Keratinocyte (primary cell): ENCODE data around the gene RAB12. TPM values are rescaled to one million over a fixed set of nuclear protein-coding genes. Genes with fewer than 3 reads are reported as not detected.

Experiments
- DNase-seq: peaks from one replicate; pipeline ENCODE4 v3.0.0-alpha.2; 2011; ENCODE audit warnings: low read depth, missing footprints, low spot score
- FAIRE-seq: peaks from 2 replicates; lab custom pipeline; 2011; peaks lifted over from hg19 to GRCh38; lab: Jason Lieb, UNC
- H2AFZ ChIP-seq: 2 replicates; pipeline ENCODE4 v1.6.0; 2012; ENCODE audit warnings: low read length, control low read depth, inconsistent platforms; ENCODE audit not compliant: control insufficient read depth
- H3K27ac ChIP-seq: 2 replicates; pipeline ENCODE4 v1.5.1; 2011; ENCODE audit warnings: low read length; ENCODE audit not compliant: control insufficient read depth, insufficient read depth
- H3K27me3 ChIP-seq: 3 replicates; pipeline ENCODE4 v1.6.0; 2011; ENCODE audit warnings: low read length; ENCODE audit not compliant: control insufficient read depth, insufficient read depth; ENCODE audit errors: extremely low read depth
- H3K36me3 ChIP-seq, 2 experiments: 2 replicates in 1 of 2; 3 replicates in 1 of 2; pipeline ENCODE4 v1.5.1; 2011; ENCODE audit warnings: low read length in 2 of 2, mild to moderate bottlenecking in 1 of 2; ENCODE audit not compliant: control insufficient read depth in 2 of 2, insufficient read depth in 2 of 2; ENCODE audit errors: extremely low read depth in 1 of 2
- H3K4me1 ChIP-seq: 3 replicates; pipeline ENCODE4 v1.5.1; 2011; ENCODE audit warnings: low read length; ENCODE audit not compliant: control insufficient read depth, insufficient read depth; ENCODE audit errors: extremely low read depth
- H3K4me2 ChIP-seq: 3 replicates; pipeline ENCODE4 v1.6.0; 2011; ENCODE audit warnings: low read depth, low read length; ENCODE audit not compliant: control insufficient read depth, insufficient read depth; ENCODE audit errors: extremely low read depth
- H3K4me3 ChIP-seq, 3 experiments: fragments of 200-600 bp in 1 of 3; sonication (generic) in 1 of 3; 2 replicates in 2 of 3; 3 replicates in 1 of 3; pipeline ENCODE4 v1.5.1; 2011 to 2016; ENCODE audit warnings: low read length in 3 of 3, mild to moderate bottlenecking in 3 of 3, control low read depth in 2 of 3, inconsistent platforms in 1 of 3, low read depth in 1 of 3, mixed read lengths in 1 of 3, mixed run types in 1 of 3, moderate library complexity in 1 of 3; ENCODE audit not compliant: control insufficient read depth in 2 of 3, insufficient read depth in 2 of 3; ENCODE audit errors: extremely low read depth in 1 of 3
- H3K79me2 ChIP-seq: 2 replicates; pipeline ENCODE4 v1.6.0; 2012; ENCODE audit warnings: low read length; ENCODE audit not compliant: control insufficient read depth, insufficient read depth
- H3K9ac ChIP-seq: 3 replicates; pipeline ENCODE4 v1.6.0; 2011; ENCODE audit warnings: low read length; ENCODE audit not compliant: control insufficient read depth, insufficient read depth; ENCODE audit errors: extremely low read depth
- H3K9me1 ChIP-seq: 3 replicates; pipeline ENCODE4 v1.6.0; 2011; ENCODE audit warnings: low read length; ENCODE audit not compliant: control insufficient read depth, insufficient read depth; ENCODE audit errors: extremely low read depth
- H3K9me3 ChIP-seq: 2 replicates; pipeline ENCODE4 v1.5.1; 2012; ENCODE audit warnings: low read depth, low read length; ENCODE audit not compliant: control insufficient read depth
- H4K20me1 ChIP-seq: 3 replicates; pipeline ENCODE4 v1.6.0; 2011; ENCODE audit warnings: low read length; ENCODE audit not compliant: control insufficient read depth, insufficient read depth; ENCODE audit errors: extremely low read depth
- CTCF ChIP-seq, 3 experiments: IDR thresholded peaks in 1 of 3; conservative IDR thresholded peaks in 1 of 3; optimal IDR thresholded peaks in 1 of 3; 2 replicates in 2 of 3; 3 replicates in 1 of 3; pipeline versions ENCODE3 to v1.5.1; 2011; ENCODE audit warnings: low read length in 3 of 3, mild to moderate bottlenecking in 3 of 3, moderate library complexity in 2 of 3, control low read depth in 1 of 3, inconsistent platforms in 1 of 3; ENCODE audit not compliant: insufficient read depth in 2 of 3; ENCODE audit errors: extremely low read depth in 1 of 3
- EZH2 ChIP-seq: IDR thresholded peaks from one replicate; pipeline ENCODE4 v1.6.1; 2012; ENCODE audit warnings: inconsistent platforms, mild to moderate bottlenecking, low read length, moderate library complexity
- dilution Hi-C: fragments of 300-500 bp; cut with MboI; formaldehyde crosslinking; loops from one replicate; pipeline ENCODE4 v1.7.0; 2020; ENCODE audit warnings: low sequenced_read_pairs; ENCODE audit not compliant: extremely low pct_ligation_motif_present
- polyA plus RNA-seq, 5 experiments: library from polyadenylated mRNA; depleted of rRNA in 3 of 5; stranded (reverse) in 3 of 5; stranded (forward) in 1 of 5; unstranded in 1 of 5; fragments of >200 nt; gene quantifications; 1 replicate in 1 of 5; 2 replicates in 3 of 5; 3 replicates in 1 of 5; pipeline versions ENCODE4 v1.2.1 to v1.2.3, GENCODE V29; 2011 to 2012; ENCODE audit warnings: missing spikeins in 2 of 5, low read depth in 1 of 5, low replicate concordance in 1 of 5

RAB12 gene
- polyA plus RNA-seq, 1 donor (not counting 4 experiments of a cell fraction or from before 2014, with no cell fraction given): 46.4 TPM

- H3K27me3 ChIP-seq: no peaks in the 10 kb centered on the region
- no peak overlapping the region for H3K27ac ChIP-seq
- no peak overlapping the region for H3K4me2 ChIP-seq
- DNase-seq: no peak
- peaks cover 4% of the 10 kb centered on the region for H3K9me1 ChIP-seq
- FAIRE-seq: no peak
- H3K9me3 ChIP-seq: no peaks in the 10 kb centered on the region
- no peak for TF ChIP-seq EZH2
- no peak for TF ChIP-seq CTCF (optimal IDR thresholded peaks at IDR 0.05 in 1 of 3, IDR thresholded peaks at IDR 0.05 in 1 of 3, conservative IDR thresholded peaks at IDR 0.05 in 1 of 3; ENCODE audit: extremely low read depth in 1 of 3, insufficient read depth in 2 of 3, low read length in 3 of 3)
- no peak overlapping the region for H3K4me3 ChIP-seq
- dilution Hi-C loops: no loop called here
- H3K36me3 ChIP-seq: peaks cover 23 to 35% of the 10 kb centered on the region in 2 experiments
- H3K4me1 ChIP-seq: no peaks in the 10 kb centered on the region
- H3K9ac ChIP-seq: no peak overlapping the region
- H4K20me1 ChIP-seq: peaks cover 5% of the 10 kb centered on the region
- H3K79me2 ChIP-seq: peaks cover 28% of the 10 kb centered on the region
- no peak overlapping the region for H2AFZ ChIP-seq
Observed at GRCh38 chr18:8634508-8634907, 25.3 kb downstream of the RAB12 start.

- Histone ChIP-seq H3K4me2 (no peak overlapping the region), H3K9me3 (no peaks in the 10 kb centered on the region), H3K79me2 (peaks cover 23% of the 10 kb centered on the region), H3K4me3 (no peak overlapping the region), H3K36me3 (peaks cover 25 to 38% of the 10 kb centered on the region in 2 experiments), H3K9me1 (peaks cover 4% of the 10 kb centered on the region), H4K20me1 (peaks cover 5% of the 10 kb centered on the region), H3K27me3 (no peaks in the 10 kb centered on the region), H3K9ac (no peak overlapping the region), H3K4me1 (no peaks in the 10 kb centered on the region), H2AFZ (no peak overlapping the region), H3K27ac (no peak overlapping the region)
- dilution Hi-C loops: no loop called here
- no peak for FAIRE-seq
- no peak for DNase-seq
- TF ChIP-seq EZH2 (no peak), CTCF (optimal IDR thresholded peaks at IDR 0.05 in 1 of 3, IDR thresholded peaks at IDR 0.05 in 1 of 3, conservative IDR thresholded peaks at IDR 0.05 in 1 of 3; ENCODE audit: extremely low read depth in 1 of 3, insufficient read depth in 2 of 3, low read length in 3 of 3) (no peak)
Observed at GRCh38 chr18:8635087-8635486, 25.9 kb downstream of the RAB12 start.
